GM18951 (cell line): ENCODE results near the gene OR2T2.
"Not testable (repeated sequence)": the region's sequence is repeated elsewhere in the genome, so short reads cannot be mapped to it uniquely, and the experiment has no call there.

Experiments used
- POLR2A ChIP-seq: IDR thresholded peaks from 4 replicates; pipeline ENCODE4 v1.6.1; 2011; ENCODE audit warnings: mild to moderate bottlenecking; ENCODE audit not compliant: insufficient read length, insufficient read depth; ENCODE audit errors: extremely low read depth
- in situ Hi-C: fragments of 300-500 bp; cut with MboI; formaldehyde crosslinking; loops from one replicate; pipeline ENCODE4 v1.12.0; 2022; ENCODE audit warnings: low sequenced_read_pairs, mixed read lengths, inconsistent platforms; ENCODE audit not compliant: unreplicated experiment

The OR2T2 gene

DNA sequence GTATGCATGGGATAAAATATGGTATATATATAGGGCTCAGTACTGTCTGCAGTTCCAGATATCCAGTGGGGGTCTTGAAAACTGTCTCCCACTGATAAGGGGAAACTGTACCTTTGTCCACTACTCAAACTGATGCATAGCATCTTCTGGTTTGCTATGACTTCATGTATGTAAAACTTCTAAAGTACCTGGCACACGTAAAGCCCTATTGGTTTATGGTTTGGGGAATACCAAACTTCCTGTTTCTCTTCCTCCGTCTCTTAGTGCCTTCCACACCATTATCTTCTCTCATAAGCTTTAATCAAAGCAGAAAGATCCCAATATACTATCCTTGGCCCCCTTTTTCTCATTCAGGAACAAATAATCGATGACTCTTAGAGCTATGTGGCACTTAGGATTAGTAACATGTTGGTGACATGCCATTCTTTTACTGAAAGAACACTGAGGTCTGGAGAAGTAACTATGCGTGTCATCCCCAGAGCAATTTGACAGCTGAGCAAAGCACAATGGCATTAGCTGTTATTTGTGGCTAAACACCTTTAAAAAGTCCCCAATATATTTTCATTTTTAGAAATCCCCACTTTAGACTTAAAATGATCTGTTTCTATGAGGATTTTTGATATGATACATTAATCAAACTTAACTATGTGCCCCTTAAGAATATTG is 3.1 kb downstream of the OR2T2 start:
- in situ Hi-C loops, result not testable (repeated sequence)

DNA sequence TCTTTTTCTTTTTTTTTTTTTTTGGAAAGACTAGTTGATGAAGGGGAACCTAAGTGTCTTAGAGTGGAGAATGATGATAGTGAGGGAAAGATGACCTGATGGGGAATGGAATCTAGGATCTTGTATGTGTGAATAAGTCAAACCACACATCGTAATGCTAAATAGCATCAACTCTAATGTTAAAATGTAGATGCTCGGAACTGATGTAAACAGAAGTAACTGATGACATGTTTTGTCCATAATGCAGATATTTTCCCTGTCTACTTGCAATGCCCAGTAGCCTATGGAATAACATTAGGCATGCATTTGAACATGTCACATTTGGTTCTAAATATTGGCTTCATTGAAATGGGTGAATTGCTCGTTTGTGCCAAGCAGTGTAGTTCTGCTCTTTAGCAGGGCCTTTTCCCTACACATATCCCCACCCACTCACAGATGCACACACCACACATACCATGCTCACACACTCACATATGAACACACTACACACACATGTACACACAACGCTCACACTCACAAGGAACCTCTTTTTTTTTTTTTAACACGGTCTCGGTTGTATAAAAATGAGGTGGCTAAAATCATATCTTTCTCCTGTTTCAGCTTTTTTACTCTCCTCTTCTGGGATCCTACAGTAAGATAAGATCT is 4.5 kb downstream of the OR2T2 start:
- in situ Hi-C loops, result not testable (repeated sequence)

GRCh38 chr1:248450466-248451145 is 5.2 kb downstream of the OR2T2 start:
- in situ Hi-C loops, result not testable (repeated sequence)

DNA sequence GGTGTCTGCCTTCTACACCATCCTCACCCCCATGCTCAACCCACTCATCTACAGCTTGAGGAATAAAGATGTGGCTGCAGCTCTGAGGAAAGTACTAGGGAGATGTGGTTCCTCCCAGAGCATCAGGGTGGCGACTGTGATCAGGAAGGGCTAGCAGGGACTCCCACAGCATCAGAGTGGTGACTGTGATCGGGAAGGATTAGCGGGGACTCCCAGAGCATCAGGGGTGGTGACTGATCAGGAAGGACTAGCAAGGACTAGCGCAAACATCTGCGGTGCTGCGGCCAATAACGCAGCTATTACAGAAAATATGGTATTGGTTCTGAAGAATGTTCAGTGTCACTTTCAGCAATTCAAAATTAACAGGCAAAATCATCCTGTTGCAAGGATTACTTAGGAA is 8.2 kb downstream of the OR2T2 start:
- in situ Hi-C loops, result not testable (repeated sequence)

GRCh38 chr1:248455045-248455444 is 9.6 kb downstream of the OR2T2 start:
- in situ Hi-C loops, result not testable (repeated sequence)

DNA sequence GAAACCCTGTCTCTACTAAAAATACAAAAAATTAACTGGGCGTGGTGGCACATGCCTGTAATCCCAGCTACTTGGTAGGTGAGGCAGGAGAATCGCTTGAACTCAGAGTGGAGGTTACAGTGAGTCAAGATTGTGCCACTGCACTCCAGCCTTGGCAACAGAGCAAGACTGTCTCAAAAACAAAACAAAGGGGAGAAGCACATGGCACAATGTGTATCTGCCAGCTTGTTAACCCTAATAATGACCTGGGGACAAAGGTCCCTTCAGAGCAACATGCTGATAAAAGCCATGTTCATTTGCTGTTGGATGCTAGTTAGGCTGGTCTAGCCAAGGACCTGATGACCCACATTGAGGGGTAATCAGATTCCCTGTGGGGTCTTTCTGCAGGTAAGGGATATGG is 11.2 kb downstream of the OR2T2 start:
- in situ Hi-C loops, result not testable (repeated sequence)

DNA sequence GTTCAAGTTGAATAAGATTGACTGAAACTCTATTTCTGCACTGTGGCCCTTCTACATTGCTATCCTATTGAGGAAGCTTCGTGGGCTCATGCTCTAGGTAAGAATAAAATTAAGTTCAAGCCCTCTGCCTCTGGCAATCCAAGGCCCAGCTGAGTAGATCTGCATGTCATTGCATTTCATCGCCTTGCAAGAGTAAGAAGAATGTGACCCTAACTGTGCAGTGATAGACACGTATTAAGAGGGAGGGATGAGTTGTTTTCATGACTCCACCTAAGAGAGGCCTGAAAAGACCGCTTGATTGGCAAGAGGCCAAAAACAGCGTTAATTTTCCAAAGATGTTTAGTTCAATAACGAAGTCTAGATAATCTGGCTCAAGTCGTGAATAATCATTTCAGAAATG is 13.7 kb downstream of the OR2T2 start:
- in situ Hi-C loops, result not testable (repeated sequence)

DNA sequence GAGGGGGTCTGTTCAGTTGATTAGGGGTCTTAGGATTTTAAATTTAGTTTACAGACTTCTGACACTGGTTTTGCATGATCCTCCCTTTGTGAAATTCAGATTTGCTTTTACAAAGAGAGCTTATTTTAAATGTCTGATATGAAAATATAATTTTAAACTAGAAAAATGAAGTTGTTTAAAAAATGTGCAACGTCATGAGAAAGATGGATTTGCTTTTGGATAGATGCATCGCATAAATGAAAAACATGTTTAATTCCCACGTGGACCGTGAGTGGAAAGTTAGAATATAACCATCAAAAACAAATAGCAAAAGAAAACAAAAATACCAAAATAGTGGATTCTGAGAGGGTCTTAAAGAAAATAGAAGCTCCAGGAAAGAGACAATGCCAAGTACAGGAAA is 25.7 kb downstream of the OR2T2 start:
- no peak for TF ChIP-seq POLR2A
- in situ Hi-C loops, result no loop called here

DNA sequence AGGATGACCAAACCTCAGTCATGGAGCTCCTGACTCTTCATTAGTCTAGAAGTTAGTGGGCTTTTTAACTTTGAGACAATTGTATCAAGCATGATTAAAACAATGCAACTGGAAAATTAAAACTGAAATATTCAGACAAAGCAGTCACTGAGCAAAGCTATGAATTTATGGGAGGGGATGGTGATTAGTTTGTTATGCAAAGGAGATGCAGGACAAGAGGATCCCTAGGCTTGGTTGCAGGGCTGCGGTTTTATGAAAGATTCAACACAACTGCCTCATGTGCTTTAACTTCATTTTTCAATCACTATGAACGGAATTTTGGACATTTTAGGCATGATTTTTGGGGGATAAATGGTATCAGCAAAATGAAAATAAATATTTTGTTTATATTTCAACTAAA is 26.7 kb downstream of the OR2T2 start:
- in situ Hi-C loops, result not testable (repeated sequence)

DNA sequence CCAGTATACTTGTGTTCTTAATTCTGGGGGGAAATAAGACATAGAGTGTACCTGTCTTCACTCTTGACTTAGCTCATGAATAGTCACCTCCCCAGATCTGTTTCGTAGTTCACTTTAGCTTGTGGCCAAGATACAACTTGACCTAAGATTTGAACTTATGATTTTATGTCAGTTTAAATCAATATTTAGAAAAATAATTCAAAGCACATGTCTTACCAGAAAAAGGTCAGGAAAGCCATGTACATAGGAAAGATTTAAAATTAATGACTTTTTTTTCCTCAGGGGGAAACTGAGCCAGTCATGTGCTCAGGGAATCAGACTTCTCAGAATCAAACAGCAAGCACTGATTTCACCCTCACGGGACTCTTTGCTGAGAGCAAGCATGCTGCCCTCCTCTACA is 27.6 kb downstream of the OR2T2 start, which contains the start of gene OR2T3:
OR2T3 (plus strand) TSS at position 301 of the 400 bp plus-strand sequence; CDS start at position 301, 0 bp downstream.
- in situ Hi-C loops, result not testable (repeated sequence)

- in situ Hi-C loops, result loop anchor here (5.0 kb wide), 1 partner anchor 92 kb away; no protein-coding TSS in a partner anchor
Measured at GRCh38 chr1:248475660-248476059, 30.2 kb downstream of the OR2T2 start.

DNA sequence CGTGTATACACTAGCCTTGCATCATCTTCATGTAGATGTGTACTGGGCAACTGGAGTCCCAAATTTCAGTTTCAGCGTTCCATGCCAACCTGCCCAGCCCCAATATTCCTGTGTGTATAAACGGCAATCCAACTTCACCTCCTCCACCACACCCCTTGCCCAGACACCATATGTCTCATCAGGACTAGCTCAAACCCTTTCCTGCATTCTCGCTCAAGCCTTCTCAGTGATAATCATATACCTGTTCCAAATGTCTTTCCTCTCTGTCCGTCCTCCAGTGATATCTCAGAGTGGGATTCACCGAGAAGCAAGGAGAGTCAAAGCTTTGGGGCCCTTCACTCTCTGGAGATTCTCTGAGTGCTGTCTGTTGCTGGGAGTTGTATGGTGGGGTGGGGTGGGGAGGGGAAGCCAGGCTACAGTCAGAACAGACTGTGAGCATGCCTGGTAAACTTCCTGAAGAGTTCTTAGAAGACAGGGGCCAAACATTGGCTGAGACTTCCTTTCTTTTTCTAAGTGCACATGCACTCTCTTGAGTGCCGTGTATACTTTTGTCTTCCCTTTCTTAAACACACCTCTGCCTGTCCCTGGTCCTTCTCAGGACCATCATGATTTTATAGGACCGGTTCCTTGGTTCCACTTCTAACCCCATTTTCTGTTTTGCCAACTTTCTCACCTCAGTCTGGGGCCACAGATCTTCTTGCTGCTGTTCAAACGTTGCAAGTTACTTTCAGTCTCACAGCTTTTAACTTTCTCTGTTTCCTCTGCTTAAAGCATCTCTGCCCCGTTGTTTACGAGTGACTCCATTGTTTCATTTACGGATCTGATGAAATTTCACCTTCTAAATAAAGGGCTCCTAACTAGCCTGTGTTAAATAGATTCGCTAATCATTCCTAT is 36.5 kb downstream of the OR2T2 start:
- in situ Hi-C loops, result not testable (repeated sequence)

DNA sequence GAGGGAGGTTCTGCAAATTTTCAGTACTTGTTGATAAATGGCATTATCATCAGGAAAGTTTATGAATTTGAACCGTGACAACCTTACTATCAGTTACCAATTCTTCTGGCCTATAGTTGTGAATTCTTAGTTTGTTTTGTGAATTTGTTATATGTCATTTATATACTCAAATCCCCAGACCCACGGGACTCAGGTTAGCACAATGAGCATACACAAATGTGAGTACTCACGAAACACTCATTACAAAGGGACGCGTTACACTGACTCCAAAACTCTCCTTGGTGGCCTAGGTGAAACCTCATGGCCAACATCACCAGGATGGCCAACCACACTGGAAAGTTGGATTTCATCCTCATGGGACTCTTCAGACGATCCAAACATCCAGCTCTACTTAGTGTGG is 42.9 kb downstream of the OR2T2 start, which contains the start of gene OR2T5:
OR2T5 (plus strand) TSS at position 301 of the 400 bp plus-strand sequence; CDS start at position 301, 0 bp downstream.
- in situ Hi-C loops, result not testable (repeated sequence)

DNA sequence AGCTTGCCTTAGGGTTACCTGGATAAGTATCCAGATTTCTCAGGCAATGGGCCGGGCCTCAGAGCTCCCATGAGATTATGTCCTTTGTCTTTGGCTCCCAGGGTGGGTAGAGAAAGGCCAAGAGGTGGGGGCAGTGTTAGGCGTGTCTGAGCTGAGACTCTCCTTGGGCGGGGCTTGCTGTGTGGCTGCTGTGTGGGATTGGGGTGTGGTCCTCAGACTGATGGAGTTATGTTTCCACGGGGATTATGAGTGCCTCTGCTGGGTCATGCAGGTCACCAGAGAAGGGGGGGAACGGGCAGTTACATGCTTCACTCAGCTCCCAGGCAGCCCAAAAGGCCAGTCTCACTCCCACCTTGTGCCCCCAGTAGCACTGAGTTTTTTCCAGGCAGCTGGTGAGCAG is 51.2 kb downstream of the OR2T2 start:
- in situ Hi-C loops, result not testable (repeated sequence)

DNA sequence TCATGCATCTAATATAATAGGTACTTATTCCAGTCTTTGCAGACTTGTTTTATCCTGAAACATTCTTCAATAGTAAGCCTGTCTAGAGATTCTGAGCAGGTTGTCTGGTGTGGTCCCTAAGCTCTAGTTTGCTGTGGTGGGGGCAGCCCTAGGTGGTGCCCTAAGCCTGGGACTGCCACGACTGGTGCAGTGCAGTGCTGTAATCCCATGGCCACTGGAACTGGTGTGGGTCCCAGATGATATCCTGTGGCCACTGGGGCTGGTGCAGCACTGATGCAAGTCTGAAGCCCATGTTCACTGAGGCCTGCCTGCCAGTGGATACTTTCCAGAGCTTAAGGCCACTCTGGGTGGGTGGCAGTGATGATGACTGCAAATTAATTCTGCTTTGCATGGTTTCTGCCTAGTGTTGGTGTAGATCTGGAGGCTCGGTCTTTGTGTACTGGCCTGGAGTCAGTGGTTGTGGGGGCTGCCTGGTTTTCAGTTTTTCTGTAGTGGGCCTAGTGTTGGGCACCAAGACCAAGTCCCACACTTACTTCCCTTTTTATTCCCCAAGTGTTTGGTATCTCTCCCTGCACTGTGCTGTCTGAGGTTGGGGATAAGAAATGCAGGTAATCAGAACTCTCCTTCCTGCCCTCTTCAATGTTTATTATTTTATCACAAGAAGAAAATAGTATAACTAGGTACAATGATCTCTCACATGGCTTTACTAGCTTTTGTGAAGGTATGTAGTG is 55.0 kb downstream of the OR2T2 start:
- in situ Hi-C loops, result not testable (repeated sequence)
